Liver (tissue), 9 donors: ENCODE measurements around the gene TSHZ3. TPM values are rescaled to one million over a fixed set of nuclear protein-coding genes. Genes with fewer than 3 reads are reported as not detected.

Experiments used
- DNase-seq: peaks from one replicate; pipeline ENCODE4 v3.0.0-alpha.2; 2017; ENCODE audit warnings: low spot score
- H3K27ac ChIP-seq, 2 donors: one replicate each; pipeline ENCODE4 v1.7.0; 2013; ENCODE audit warnings: inconsistent platforms in 2 of 2, low read length in 2 of 2, control low read depth in 1 of 2, low read depth in 1 of 2, mild to moderate bottlenecking in 1 of 2
- H3K27me3 ChIP-seq, 4 donors: one replicate each; pipeline versions ENCODE4 v1.6.1 to v1.7.0; 2013; ENCODE audit warnings: low read length in 3 of 4, inconsistent platforms in 1 of 4, mild to moderate bottlenecking in 1 of 4, moderate library complexity in 1 of 4; ENCODE audit not compliant: control insufficient read depth in 4 of 4, insufficient read depth in 4 of 4
- H3K36me3 ChIP-seq, 4 donors: one replicate each; pipeline versions ENCODE4 v1.6.1 to v1.7.0; 2013; ENCODE audit warnings: low read length in 3 of 4, mild to moderate bottlenecking in 3 of 4, low read depth in 1 of 4, moderate library complexity in 1 of 4; ENCODE audit not compliant: control insufficient read depth in 4 of 4, insufficient read depth in 3 of 4
- H3K4me1 ChIP-seq, 4 donors: one replicate each; pipeline versions ENCODE4 v1.6.1 to v1.7.0; 2013; ENCODE audit warnings: low read length in 3 of 4, mild to moderate bottlenecking in 3 of 4, moderate library complexity in 1 of 4; ENCODE audit not compliant: control insufficient read depth in 4 of 4, insufficient read depth in 4 of 4
- H3K4me3 ChIP-seq, 3 donors: one replicate each; pipeline versions ENCODE4 v1.6.1 to v1.7.0; 2013; ENCODE audit warnings: low read length in 3 of 3, control low read depth in 1 of 3, low read depth in 1 of 3, mild to moderate bottlenecking in 1 of 3
- H3K9ac ChIP-seq, 2 donors: one replicate each; pipeline ENCODE4 v1.7.0; 2013; ENCODE audit warnings: low read length in 2 of 2, mild to moderate bottlenecking in 2 of 2, moderate library complexity in 2 of 2, control low read depth in 1 of 2, low read depth in 1 of 2
- H3K9me3 ChIP-seq, 4 donors: one replicate each; pipeline versions ENCODE4 v1.6.1 to v1.7.0; 2013; ENCODE audit warnings: low read length in 3 of 4; ENCODE audit not compliant: control insufficient read depth in 4 of 4
- EGR1 ChIP-seq, 2 donors: IDR thresholded peaks; 2 replicates each; pipeline ENCODE4 v1.6.1; 2016 to 2018; ENCODE audit warnings: antibody characterized with exemption in 2 of 2, low read depth in 2 of 2
- FOXA1 ChIP-seq: IDR thresholded peaks from 2 replicates; pipeline ENCODE4 v1.6.1; 2016; ENCODE audit warnings: antibody characterized with exemption
- FOXA2 ChIP-seq: IDR thresholded peaks from 2 replicates; pipeline ENCODE4 v1.6.1; 2016; ENCODE audit warnings: antibody characterized with exemption
- GABPA ChIP-seq, 2 donors: IDR thresholded peaks in 1 of 2; conservative IDR thresholded peaks in 1 of 2; 2 replicates each; pipeline ENCODE4 v1.6.1; 2016; ENCODE audit warnings: antibody characterized with exemption in 2 of 2, mild to moderate bottlenecking in 1 of 2, moderate library complexity in 1 of 2
- HNF4A ChIP-seq, 2 donors: conservative IDR thresholded peaks; 2 replicates each; pipeline ENCODE4 v1.6.1; 2016; ENCODE audit warnings: antibody characterized with exemption in 2 of 2, mild to moderate bottlenecking in 2 of 2
- HNF4G ChIP-seq: IDR thresholded peaks from 2 replicates; pipeline ENCODE4 v1.6.1; 2016; ENCODE audit warnings: antibody characterized with exemption
- JUND ChIP-seq, 2 donors: IDR thresholded peaks; 2 replicates each; pipeline ENCODE4 v1.6.1; 2016; ENCODE audit warnings: antibody characterized with exemption in 2 of 2
- NR2F2 ChIP-seq: IDR thresholded peaks from 2 replicates; pipeline ENCODE4 v1.6.1; 2016; ENCODE audit warnings: antibody characterized with exemption
- RAD21 ChIP-seq, 2 donors: IDR thresholded peaks; 2 replicates each; pipeline ENCODE4 v1.6.1; 2016; ENCODE audit warnings: antibody characterized with exemption in 2 of 2, mild to moderate bottlenecking in 2 of 2
- RXRA ChIP-seq, 2 donors: IDR thresholded peaks; 2 replicates each; pipeline ENCODE4 v1.6.1; 2017 to 2018; ENCODE audit warnings: antibody characterized with exemption in 2 of 2, mild to moderate bottlenecking in 1 of 2
- SP1 ChIP-seq: IDR thresholded peaks from 2 replicates; pipeline ENCODE4 v1.6.1; 2018; ENCODE audit warnings: antibody characterized with exemption, mild to moderate bottlenecking
- TAF1 ChIP-seq: conservative IDR thresholded peaks from 2 replicates; pipeline ENCODE4 v1.6.1; 2016; ENCODE audit warnings: antibody characterized with exemption, mild to moderate bottlenecking
- YY1 ChIP-seq: IDR thresholded peaks from 2 replicates; pipeline ENCODE4 v1.6.1; 2016; ENCODE audit warnings: antibody characterized with exemption, mild to moderate bottlenecking
- WGBS: extraction: QIAGEN DNeasy Blood & Tissue Kit; methylation state at CpG from one replicate; pipeline ENCODE4 v1.1.7; 2013; 5-methylcytosine and 5-hydroxymethylcytosine counted together
- polyA plus RNA-seq, 2 donors: library from polyadenylated mRNA; stranded (reverse) in 1 of 2; unstranded in 1 of 2; fragments of 200-250 nt in 1 of 2; fragments of >200 nt in 1 of 2; fragmentation: Nextera tagmentation in 1 of 2; extraction: Ambion mirVana in 1 of 2; gene quantifications; one replicate each; pipeline versions ENCODE4 v1.2.1 to v1.2.3, GENCODE V29; 2013 to 2015
- total RNA-seq, 2 donors: library from RNA; depleted of rRNA; stranded (reverse); fragments of >200 nt; gene quantifications; one replicate each; pipeline ENCODE4 v1.2.3, GENCODE V29; 2014
- TF ChIP-seq, protein P1 (sequence below): fragments of 150-350 bp; IDR thresholded peaks from 2 replicates; pipeline ENCODE4 v1.5.1; 2017; ENCODE audit warnings: improper control_type of control experiment, low read depth, low read length; ENCODE audit not compliant: missing input control
- TF ChIP-seq, protein P2 (sequence below): IDR thresholded peaks from 2 replicates; pipeline ENCODE4 v1.6.1; 2016; ENCODE audit warnings: antibody characterized with exemption
- TF ChIP-seq, protein P3 (sequence below): IDR thresholded peaks from 2 replicates; pipeline ENCODE4 v1.6.1; 2016; ENCODE audit warnings: antibody characterized with exemption
- TF ChIP-seq, protein P4 (sequence below): IDR thresholded peaks from 2 replicates; pipeline ENCODE4 v1.6.1; 2016; ENCODE audit warnings: antibody characterized with exemption
- TF ChIP-seq, protein P5 (sequence below): IDR thresholded peaks from 2 replicates; pipeline ENCODE4 v1.6.1; 2016; ENCODE audit warnings: antibody characterized with exemption, mild to moderate bottlenecking
- donor health status: healthy.
- donor health status: healthy.
- donor health status: healthy.
- donor health status: healthy.
- donor health status: healthy.

TSHZ3 gene
- total and polyA plus RNA-seq, 4 donors = 0.42 to 3.3 (median 0.68) TPM

DNA sequence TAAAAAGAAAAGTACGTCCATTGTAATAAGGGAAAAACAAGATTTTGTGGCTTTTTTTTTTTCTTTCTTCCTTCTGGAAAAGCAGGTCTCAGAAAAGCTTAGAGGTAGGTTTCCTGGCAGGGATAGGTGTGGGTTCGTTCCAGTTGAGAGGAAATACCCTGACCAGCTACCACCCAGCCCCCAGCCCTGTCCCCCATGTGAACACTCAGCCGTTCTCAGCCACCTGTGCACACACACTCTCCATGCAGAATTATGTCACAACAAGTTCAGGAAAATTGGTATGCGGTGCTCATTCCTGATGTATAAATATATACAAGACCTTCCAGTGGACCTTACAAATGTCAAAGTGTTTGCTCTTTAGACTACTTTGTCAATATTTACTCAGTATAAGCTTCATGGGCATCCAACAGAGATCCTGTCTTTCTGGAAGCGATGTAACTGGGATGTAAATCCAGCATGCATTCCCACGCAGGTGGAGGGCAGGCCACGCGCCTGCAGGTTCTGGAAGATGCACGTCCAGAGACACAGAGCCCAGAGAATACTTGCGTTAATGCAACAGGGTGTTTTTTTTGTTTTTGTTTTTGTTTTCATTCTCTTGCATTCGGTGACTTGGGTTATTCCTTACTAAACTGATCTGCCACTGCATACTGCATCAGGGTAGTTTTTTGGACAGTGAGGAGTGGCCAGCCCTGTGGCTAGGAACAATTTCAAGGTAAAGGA lies 68.8 kb downstream of the TSHZ3 start:
- no peaks in the 10 kb centered on the region for H3K27me3 ChIP-seq
- no peaks in the 10 kb centered on the region for H3K4me1 ChIP-seq
- no peaks in the 10 kb centered on the region for H3K36me3 ChIP-seq
- no peak overlapping the region for H3K27ac ChIP-seq
- no peak overlapping the region for H3K4me3 ChIP-seq
- DNase-seq = no peak
- TF ChIP-seq GABPA (IDR thresholded peaks at IDR 0.05 in 1 of 2, conservative IDR thresholded peaks at IDR 0.05 in 1 of 2) (no peak), HNF4G (no peak), JUND (IDR thresholded peaks at IDR 0.05) (no peak), SP1 (no peak), EGR1 (IDR thresholded peaks at IDR 0.05; ENCODE audit: low read depth in 2 of 2) (no peak), NR2F2 (no peak)
- TF ChIP-seq, protein P1, sequence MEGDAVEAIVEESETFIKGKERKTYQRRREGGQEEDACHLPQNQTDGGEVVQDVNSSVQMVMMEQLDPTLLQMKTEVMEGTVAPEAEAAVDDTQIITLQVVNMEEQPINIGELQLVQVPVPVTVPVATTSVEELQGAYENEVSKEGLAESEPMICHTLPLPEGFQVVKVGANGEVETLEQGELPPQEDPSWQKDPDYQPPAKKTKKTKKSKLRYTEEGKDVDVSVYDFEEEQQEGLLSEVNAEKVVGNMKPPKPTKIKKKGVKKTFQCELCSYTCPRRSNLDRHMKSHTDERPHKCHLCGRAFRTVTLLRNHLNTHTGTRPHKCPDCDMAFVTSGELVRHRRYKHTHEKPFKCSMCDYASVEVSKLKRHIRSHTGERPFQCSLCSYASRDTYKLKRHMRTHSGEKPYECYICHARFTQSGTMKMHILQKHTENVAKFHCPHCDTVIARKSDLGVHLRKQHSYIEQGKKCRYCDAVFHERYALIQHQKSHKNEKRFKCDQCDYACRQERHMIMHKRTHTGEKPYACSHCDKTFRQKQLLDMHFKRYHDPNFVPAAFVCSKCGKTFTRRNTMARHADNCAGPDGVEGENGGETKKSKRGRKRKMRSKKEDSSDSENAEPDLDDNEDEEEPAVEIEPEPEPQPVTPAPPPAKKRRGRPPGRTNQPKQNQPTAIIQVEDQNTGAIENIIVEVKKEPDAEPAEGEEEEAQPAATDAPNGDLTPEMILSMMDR = no peak
- TF ChIP-seq, protein P2, sequence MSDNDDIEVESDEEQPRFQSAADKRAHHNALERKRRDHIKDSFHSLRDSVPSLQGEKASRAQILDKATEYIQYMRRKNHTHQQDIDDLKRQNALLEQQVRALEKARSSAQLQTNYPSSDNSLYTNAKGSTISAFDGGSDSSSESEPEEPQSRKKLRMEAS = no peak
- TF ChIP-seq, protein P3, sequence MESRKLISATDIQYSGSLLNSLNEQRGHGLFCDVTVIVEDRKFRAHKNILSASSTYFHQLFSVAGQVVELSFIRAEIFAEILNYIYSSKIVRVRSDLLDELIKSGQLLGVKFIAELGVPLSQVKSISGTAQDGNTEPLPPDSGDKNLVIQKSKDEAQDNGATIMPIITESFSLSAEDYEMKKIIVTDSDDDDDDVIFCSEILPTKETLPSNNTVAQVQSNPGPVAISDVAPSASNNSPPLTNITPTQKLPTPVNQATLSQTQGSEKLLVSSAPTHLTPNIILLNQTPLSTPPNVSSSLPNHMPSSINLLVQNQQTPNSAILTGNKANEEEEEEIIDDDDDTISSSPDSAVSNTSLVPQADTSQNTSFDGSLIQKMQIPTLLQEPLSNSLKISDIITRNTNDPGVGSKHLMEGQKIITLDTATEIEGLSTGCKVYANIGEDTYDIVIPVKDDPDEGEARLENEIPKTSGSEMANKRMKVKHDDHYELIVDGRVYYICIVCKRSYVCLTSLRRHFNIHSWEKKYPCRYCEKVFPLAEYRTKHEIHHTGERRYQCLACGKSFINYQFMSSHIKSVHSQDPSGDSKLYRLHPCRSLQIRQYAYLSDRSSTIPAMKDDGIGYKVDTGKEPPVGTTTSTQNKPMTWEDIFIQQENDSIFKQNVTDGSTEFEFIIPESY = no peak
- TF ChIP-seq, protein P4, sequence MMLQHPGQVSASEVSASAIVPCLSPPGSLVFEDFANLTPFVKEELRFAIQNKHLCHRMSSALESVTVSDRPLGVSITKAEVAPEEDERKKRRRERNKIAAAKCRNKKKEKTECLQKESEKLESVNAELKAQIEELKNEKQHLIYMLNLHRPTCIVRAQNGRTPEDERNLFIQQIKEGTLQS = no peak
- no peak overlapping the region for H3K9ac ChIP-seq
- H3K9me3 ChIP-seq = no peaks in the 10 kb centered on the region
- WGBS = 58% methylated on average over 11 of the region's 11 CpGs

DNA sequence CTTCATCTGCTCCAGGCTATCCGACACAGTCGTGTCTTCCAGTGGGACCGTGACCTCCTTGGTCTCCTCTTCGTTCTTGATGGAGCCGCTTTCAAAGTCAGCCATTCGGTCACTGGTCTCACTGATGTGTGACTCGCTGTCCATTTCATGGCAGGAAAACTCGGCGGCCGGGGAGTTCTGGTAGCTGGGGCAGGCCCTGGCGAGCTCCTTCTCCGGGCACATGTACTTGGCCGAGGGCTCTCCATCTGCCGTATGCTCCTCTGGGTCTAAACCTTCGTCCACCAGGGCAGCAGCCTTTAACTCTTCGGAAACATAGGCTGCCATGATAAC lies 69.8 kb downstream of the TSHZ3 start:
- WGBS = 91% methylated on average over 16 of the region's 16 CpGs
- Histone ChIP-seq H3K4me3 (no peak overlapping the region), H3K9ac (no peak overlapping the region), H3K27ac (no peak overlapping the region), H3K9me3 (no peaks in the 10 kb centered on the region), H3K27me3 (no peaks in the 10 kb centered on the region), H3K4me1 (no peaks in the 10 kb centered on the region), H3K36me3 (no peaks in the 10 kb centered on the region)
- no peak for DNase-seq
- TF ChIP-seq HNF4G (no peak), NR2F2 (no peak), RXRA (IDR thresholded peaks at IDR 0.05) (no peak), GABPA (IDR thresholded peaks at IDR 0.05 in 1 of 2, conservative IDR thresholded peaks at IDR 0.05 in 1 of 2) (no peak), RAD21 (IDR thresholded peaks at IDR 0.05) (no peak), FOXA2 (no peak), TAF1 (no peak), YY1 (no peak), SP1 (no peak), HNF4A (conservative IDR thresholded peaks at IDR 0.05) (no peak), JUND (IDR thresholded peaks at IDR 0.05) (no peak), FOXA1 (no peak)
- TF ChIP-seq, protein P1 = no peak
- TF ChIP-seq, protein P3 = no peak
- TF ChIP-seq, protein P5, sequence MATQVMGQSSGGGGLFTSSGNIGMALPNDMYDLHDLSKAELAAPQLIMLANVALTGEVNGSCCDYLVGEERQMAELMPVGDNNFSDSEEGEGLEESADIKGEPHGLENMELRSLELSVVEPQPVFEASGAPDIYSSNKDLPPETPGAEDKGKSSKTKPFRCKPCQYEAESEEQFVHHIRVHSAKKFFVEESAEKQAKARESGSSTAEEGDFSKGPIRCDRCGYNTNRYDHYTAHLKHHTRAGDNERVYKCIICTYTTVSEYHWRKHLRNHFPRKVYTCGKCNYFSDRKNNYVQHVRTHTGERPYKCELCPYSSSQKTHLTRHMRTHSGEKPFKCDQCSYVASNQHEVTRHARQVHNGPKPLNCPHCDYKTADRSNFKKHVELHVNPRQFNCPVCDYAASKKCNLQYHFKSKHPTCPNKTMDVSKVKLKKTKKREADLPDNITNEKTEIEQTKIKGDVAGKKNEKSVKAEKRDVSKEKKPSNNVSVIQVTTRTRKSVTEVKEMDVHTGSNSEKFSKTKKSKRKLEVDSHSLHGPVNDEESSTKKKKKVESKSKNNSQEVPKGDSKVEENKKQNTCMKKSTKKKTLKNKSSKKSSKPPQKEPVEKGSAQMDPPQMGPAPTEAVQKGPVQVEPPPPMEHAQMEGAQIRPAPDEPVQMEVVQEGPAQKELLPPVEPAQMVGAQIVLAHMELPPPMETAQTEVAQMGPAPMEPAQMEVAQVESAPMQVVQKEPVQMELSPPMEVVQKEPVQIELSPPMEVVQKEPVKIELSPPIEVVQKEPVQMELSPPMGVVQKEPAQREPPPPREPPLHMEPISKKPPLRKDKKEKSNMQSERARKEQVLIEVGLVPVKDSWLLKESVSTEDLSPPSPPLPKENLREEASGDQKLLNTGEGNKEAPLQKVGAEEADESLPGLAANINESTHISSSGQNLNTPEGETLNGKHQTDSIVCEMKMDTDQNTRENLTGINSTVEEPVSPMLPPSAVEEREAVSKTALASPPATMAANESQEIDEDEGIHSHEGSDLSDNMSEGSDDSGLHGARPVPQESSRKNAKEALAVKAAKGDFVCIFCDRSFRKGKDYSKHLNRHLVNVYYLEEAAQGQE = no peak
- TF ChIP-seq, protein P2 = no peak
- TF ChIP-seq, protein P4 = no peak
